ENCODE results near the gene CSNK2B. TPM values are rescaled to one million over a fixed set of nuclear protein-coding genes. Genes with fewer than 3 reads are reported as not detected.

CSNK2B gene
- total and polyA plus RNA-seq, 9 of the 15 experiments (the other 6 are each of a cell fraction or from before 2014, with no cell fraction given): 120 to 1,126 (median 529) TPM

GRCh38 chr6:31701666-31702404, 36.0 kb downstream of the CSNK2B start (continued):
- TF ChIP-seq, protein P1, sequence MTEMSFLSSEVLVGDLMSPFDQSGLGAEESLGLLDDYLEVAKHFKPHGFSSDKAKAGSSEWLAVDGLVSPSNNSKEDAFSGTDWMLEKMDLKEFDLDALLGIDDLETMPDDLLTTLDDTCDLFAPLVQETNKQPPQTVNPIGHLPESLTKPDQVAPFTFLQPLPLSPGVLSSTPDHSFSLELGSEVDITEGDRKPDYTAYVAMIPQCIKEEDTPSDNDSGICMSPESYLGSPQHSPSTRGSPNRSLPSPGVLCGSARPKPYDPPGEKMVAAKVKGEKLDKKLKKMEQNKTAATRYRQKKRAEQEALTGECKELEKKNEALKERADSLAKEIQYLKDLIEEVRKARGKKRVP (CRISPR knock-in tag; IDR thresholded peaks at IDR 0.05): no peak
- no peak for TF ChIP-seq ZNF77 (CRISPR knock-in tag; IDR thresholded peaks at IDR 0.05)
- TF ChIP-seq RNF2 (IDR thresholded peaks at IDR 0.05): no peak
- no peak for TF ChIP-seq EGR1 (conservative IDR thresholded peaks at IDR 0.05)
- 0 out of 2 replicates have a peak, but pooled peaks have one; percentile 45 for TF ChIP-seq BMI1 (IDR thresholded peaks at IDR 0.05; ENCODE audit: low read length)
- TF ChIP-seq, protein P2, sequence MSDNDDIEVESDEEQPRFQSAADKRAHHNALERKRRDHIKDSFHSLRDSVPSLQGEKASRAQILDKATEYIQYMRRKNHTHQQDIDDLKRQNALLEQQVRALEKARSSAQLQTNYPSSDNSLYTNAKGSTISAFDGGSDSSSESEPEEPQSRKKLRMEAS (CRISPR knock-in tag; IDR thresholded peaks at IDR 0.05): peak; percentile 68
- TF ChIP-seq STAT5A (IDR thresholded peaks at IDR 0.05; ENCODE audit: borderline replicate concordance, low read length): no peak
- no peak for TF ChIP-seq ZNF23 (CRISPR knock-in tag; IDR thresholded peaks at IDR 0.05)
- TF ChIP-seq, protein P3, sequence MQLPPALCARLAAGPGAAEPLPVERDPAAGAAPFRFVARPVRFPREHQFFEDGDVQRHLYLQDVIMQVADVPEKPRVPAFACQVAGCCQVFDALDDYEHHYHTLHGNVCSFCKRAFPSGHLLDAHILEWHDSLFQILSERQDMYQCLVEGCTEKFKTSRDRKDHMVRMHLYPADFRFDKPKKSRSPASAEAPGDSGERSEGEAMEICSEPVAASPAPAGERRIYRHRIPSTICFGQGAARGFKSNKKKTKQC (CRISPR knock-in tag; IDR thresholded peaks at IDR 0.05): no peak
- no peak for TF ChIP-seq NFATC3 (IDR thresholded peaks at IDR 0.05)
- TF ChIP-seq DEAF1 (CRISPR knock-in tag; IDR thresholded peaks at IDR 0.05): no peak
- TF ChIP-seq, protein P4, sequence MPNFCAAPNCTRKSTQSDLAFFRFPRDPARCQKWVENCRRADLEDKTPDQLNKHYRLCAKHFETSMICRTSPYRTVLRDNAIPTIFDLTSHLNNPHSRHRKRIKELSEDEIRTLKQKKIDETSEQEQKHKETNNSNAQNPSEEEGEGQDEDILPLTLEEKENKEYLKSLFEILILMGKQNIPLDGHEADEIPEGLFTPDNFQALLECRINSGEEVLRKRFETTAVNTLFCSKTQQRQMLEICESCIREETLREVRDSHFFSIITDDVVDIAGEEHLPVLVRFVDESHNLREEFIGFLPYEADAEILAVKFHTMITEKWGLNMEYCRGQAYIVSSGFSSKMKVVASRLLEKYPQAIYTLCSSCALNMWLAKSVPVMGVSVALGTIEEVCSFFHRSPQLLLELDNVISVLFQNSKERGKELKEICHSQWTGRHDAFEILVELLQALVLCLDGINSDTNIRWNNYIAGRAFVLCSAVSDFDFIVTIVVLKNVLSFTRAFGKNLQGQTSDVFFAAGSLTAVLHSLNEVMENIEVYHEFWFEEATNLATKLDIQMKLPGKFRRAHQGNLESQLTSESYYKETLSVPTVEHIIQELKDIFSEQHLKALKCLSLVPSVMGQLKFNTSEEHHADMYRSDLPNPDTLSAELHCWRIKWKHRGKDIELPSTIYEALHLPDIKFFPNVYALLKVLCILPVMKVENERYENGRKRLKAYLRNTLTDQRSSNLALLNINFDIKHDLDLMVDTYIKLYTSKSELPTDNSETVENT (CRISPR knock-in tag; IDR thresholded peaks at IDR 0.05): no peak
- TF ChIP-seq SMAD2 (IDR thresholded peaks at IDR 0.05; ENCODE audit: low read depth, low read length): no peak
- TF ChIP-seq CEBPB (tag; IDR thresholded peaks at IDR 0.05): no peak
- TF ChIP-seq, protein P5, sequence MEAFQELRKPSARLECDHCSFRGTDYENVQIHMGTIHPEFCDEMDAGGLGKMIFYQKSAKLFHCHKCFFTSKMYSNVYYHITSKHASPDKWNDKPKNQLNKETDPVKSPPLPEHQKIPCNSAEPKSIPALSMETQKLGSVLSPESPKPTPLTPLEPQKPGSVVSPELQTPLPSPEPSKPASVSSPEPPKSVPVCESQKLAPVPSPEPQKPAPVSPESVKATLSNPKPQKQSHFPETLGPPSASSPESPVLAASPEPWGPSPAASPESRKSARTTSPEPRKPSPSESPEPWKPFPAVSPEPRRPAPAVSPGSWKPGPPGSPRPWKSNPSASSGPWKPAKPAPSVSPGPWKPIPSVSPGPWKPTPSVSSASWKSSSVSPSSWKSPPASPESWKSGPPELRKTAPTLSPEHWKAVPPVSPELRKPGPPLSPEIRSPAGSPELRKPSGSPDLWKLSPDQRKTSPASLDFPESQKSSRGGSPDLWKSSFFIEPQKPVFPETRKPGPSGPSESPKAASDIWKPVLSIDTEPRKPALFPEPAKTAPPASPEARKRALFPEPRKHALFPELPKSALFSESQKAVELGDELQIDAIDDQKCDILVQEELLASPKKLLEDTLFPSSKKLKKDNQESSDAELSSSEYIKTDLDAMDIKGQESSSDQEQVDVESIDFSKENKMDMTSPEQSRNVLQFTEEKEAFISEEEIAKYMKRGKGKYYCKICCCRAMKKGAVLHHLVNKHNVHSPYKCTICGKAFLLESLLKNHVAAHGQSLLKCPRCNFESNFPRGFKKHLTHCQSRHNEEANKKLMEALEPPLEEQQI (IDR thresholded peaks at IDR 0.05): no peak
- TF ChIP-seq, protein P6, sequence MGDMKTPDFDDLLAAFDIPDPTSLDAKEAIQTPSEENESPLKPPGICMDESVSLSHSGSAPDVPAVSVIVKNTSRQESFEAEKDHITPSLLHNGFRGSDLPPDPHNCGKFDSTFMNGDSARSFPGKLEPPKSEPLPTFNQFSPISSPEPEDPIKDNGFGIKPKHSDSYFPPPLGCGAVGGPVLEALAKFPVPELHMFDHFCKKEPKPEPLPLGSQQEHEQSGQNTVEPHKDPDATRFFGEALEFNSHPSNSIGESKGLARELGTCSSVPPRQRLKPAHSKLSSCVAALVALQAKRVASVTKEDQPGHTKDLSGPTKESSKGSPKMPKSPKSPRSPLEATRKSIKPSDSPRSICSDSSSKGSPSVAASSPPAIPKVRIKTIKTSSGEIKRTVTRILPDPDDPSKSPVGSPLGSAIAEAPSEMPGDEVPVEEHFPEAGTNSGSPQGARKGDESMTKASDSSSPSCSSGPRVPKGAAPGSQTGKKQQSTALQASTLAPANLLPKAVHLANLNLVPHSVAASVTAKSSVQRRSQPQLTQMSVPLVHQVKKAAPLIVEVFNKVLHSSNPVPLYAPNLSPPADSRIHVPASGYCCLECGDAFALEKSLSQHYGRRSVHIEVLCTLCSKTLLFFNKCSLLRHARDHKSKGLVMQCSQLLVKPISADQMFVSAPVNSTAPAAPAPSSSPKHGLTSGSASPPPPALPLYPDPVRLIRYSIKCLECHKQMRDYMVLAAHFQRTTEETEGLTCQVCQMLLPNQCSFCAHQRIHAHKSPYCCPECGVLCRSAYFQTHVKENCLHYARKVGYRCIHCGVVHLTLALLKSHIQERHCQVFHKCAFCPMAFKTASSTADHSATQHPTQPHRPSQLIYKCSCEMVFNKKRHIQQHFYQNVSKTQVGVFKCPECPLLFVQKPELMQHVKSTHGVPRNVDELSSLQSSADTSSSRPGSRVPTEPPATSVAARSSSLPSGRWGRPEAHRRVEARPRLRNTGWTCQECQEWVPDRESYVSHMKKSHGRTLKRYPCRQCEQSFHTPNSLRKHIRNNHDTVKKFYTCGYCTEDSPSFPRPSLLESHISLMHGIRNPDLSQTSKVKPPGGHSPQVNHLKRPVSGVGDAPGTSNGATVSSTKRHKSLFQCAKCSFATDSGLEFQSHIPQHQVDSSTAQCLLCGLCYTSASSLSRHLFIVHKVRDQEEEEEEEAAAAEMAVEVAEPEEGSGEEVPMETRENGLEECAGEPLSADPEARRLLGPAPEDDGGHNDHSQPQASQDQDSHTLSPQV (IDR thresholded peaks at IDR 0.05): 0 out of 2 replicates have a peak, but pooled peaks have one; percentile 21
